ENCODE data around the gene GALNT14.

GALNT14 gene

GRCh38 chr2:30968660-30969397 is 169.4 kb downstream of the GALNT14 start:
- no peak for DNase-seq

GRCh38 chr2:30966786-30967185 is 171.5 kb downstream of the GALNT14 start:
- DNase-seq: no peak

- DNase-seq: no peak
These were observed 173.2 kb downstream of the GALNT14 start for GRCh38 chr2:30965022-30965531.

- DNase-seq: no peak
These were observed 173.8 kb downstream of the GALNT14 start for GRCh38 chr2:30964334-30965005.

GRCh38 chr2:30963184-30963583 is 175.1 kb downstream of the GALNT14 start:
- no peak for DNase-seq

GRCh38 chr2:30960213-30960612 is 178.0 kb downstream of the GALNT14 start:
- DNase-seq: no peak

- DNase-seq: no peak
These were observed 178.6 kb downstream of the GALNT14 start for GRCh38 chr2:30959653-30960052.

GRCh38 chr2:30958918-30959265 is 179.3 kb downstream of the GALNT14 start:
- DNase-seq: no peak

- no peak for DNase-seq
These were observed 179.9 kb downstream of the GALNT14 start for GRCh38 chr2:30958193-30958917.

- no peak for DNase-seq
These were observed 180.6 kb downstream of the GALNT14 start for GRCh38 chr2:30957591-30957990.

GRCh38 chr2:30956995-30957394 is 181.2 kb downstream of the GALNT14 start:
- no peak for DNase-seq

- no peak for DNase-seq
These were observed 182.6 kb downstream of the GALNT14 start for GRCh38 chr2:30955516-30956132.

GRCh38 chr2:30950339-30950738 is 187.9 kb downstream of the GALNT14 start:
- DNase-seq: no peak

GRCh38 chr2:30949435-30949834 is 188.8 kb downstream of the GALNT14 start:
- no peak for DNase-seq

- no peak for DNase-seq
These were observed 189.4 kb downstream of the GALNT14 start for GRCh38 chr2:30948857-30949256.

GRCh38 chr2:30948130-30948529 is 190.1 kb downstream of the GALNT14 start:
- DNase-seq: no peak

- no peak for DNase-seq
These were observed 190.6 kb downstream of the GALNT14 start for GRCh38 chr2:30947686-30948085.

GRCh38 chr2:30942419-30942818 is 195.8 kb downstream of the GALNT14 start:
- no peak for DNase-seq

- DNase-seq: no peak
These were observed 197.4 kb downstream of the GALNT14 start for GRCh38 chr2:30940839-30941238.

GRCh38 chr2:30939364-30939763 is 198.9 kb downstream of the GALNT14 start:
- DNase-seq: no peak

GRCh38 chr2:30938196-30938595 is 200.0 kb downstream of the GALNT14 start:
- no peak for DNase-seq

GRCh38 chr2:30936977-30937376 is 201.3 kb downstream of the GALNT14 start:
- DNase-seq: no peak

GRCh38 chr2:30935795-30936194 is 202.4 kb downstream of the GALNT14 start:
- no peak for DNase-seq
